Epidermal melanocyte (primary cell): ENCODE results near the gene EVA1C.
"Not testable (repeated sequence)": the region's sequence is repeated elsewhere in the genome, so short reads cannot be mapped to it uniquely, and the experiment has no call there.

Experiments used
- DNase-seq: peaks from one replicate; pipeline ENCODE4 v3.0.0; 2011; ENCODE audit warnings: low spot score; ENCODE audit not compliant: insufficient read length

The EVA1C gene

DNA sequence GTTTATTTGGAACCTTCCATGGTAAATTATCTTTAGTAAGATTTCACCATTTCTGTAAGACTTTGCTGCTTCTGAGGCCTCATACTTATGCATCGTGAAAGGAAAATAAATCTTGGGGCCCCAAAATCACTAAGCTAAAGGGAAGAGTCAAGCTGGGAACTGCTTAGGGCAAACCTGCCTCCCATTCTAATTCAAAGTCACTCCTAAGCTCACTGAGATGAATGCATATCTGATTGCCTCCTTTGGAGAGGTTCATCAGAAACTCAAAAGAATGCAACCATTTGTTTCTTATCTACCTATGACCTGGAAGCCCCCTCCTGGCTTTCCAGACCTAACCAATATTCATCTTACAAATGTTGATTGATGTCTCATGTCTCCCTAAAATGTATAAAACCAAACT lies 149.0 kb downstream of the EVA1C start:
- DNase-seq: not testable (repeated sequence)

GRCh38 chr21:32562426-32562825 lies 149.9 kb downstream of the EVA1C start:
- no peak for DNase-seq

GRCh38 chr21:32562915-32563314 lies 150.4 kb downstream of the EVA1C start:
- DNase-seq: no peak
